ENCODE results near the gene ELMO2.

Gene ELMO2

DNA sequence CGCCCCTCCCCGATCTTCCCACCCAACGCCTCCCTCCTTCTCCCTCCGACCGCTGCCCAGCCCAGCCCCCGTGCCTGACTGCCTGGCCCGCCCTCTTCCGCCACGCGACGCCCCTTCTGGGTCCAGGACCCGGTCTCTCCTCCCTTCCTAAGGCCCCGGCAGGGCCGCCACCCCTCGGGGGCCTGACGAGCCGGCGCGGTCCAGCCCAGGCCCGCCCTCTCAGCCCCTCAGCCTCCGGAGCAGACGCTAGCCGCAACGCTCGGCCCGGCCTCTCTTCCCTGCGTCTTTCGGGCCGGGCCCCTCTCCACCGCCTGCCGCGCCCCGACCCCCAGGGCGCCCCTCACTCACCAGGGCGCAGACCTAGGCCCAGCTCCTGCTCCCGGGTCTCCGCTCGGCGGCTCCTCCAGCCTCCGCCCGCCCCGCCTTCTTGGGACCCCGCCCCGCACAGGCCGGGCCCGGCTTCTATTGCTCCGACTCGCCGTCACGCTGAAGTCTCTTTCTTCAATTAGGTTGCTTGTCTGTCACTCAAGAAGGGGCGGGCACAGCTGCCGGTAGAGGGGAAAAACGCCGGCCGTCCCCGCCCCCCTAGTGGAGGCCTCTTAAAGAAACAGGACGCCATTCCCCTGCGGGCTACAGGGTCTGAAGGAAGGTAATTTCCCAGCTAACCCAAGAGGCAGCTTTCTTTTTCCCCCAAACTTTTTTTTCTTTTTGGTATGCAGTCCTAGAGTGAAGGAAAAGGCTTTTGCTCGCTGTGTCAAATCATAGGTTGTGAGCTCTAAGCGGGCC is at the start of gene ELMO2:
TSS of gene ELMO2 (minus strand) at position 416 of the 786 bp plus-strand sequence. CDS start 12,133 bp downstream, outside the sequence.
- DNase-seq (ENCODE audit: low read depth, low spot score): peak; percentile 99

- no peak for DNase-seq (ENCODE audit: low read depth, low spot score)
Observed at GRCh38 chr20:46455729-46456128, 49.3 kb upstream of the ELMO2 start.

DNA sequence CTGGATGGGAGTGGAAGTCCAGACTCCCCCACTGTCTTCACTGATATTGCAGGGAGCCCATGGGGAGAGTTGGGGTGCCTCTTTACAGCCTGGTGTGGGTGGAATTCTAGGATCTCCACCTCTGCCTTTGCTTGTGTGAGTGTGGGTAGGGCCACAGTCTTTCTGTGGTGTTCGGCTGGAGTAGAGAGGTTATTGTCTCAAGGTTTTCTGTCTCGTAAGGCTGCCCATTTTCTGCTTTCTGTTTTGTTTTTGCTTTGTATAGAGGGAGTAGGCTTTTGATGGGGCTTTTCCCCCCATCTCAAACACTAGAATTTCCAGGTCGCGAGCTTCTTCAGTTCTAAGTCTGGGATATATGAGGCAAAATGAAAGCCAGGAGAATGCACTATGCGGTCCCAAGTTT is 40.4 kb upstream of the ELMO2 start:
- no peak for DNase-seq (ENCODE audit: low read depth, low spot score)

DNA sequence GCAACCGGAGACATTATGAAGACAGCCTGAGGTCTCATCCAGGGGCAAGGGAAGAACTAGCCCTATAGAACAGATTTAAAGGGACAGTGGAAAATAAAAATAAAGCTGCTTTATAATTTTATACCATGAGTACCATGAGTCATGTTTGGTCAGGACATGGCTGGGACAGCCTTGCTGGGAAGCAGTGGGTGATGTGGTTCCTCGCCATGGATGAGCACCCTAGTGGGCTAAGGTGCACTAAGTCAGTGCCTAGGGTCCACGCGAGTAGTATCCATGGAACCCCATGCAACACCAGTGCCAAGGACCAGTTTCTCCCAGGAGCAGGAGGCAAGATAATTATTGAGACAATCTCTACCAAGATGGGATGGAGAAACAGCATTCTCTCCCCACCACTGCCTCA is 33.4 kb upstream of the ELMO2 start:
- DNase-seq (ENCODE audit: low read depth, low spot score): no peak

- peak; percentile 52 for DNase-seq (ENCODE audit: low read depth, low spot score)
Observed at GRCh38 chr20:46438156-46438750, 31.8 kb upstream of the ELMO2 start.

GRCh38 chr20:46435146-46435545 is 28.7 kb upstream of the ELMO2 start:
- DNase-seq (ENCODE audit: low read depth, low spot score): no peak

DNA sequence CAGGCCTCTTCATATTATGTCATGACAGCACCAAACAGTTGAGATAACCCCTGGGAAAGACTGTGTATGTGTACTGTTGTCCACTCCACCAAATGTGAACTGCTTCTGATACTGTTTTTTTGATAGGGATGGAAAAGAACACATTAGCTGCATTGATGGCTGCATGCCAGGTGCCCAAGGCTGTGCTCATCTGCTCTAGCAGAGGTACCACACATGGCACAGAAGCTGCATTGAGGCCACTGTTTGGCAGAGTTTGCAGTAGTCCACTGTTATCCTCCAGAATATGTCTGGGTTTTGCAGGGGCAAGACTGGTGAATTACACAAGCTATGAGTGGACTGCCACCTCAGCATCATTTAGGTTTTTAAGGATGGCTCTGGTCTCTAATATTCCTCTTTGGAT is 28.2 kb upstream of the ELMO2 start:
- DNase-seq (ENCODE audit: low read depth, low spot score): no peak

DNA sequence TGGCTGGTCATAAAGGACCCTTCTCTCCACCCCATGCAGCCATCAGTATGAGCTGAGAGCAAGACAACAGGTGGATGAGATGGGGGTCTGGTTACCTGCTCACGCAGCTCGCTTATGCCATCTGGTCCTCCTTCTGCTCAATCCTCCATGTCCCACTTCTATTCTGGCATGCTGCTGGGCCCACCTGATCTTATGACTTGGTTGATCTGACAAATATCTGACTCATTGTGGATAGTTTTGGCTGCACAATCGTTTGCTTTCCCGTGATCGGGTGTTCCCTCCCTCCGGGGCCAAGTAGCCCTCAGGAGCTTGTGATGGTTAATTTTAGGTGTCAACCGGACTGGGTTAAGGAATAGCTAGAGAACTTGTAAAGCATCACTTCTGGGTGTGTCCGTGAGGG is 26.6 kb upstream of the ELMO2 start:
- no peak for DNase-seq (ENCODE audit: low read depth, low spot score)

DNA sequence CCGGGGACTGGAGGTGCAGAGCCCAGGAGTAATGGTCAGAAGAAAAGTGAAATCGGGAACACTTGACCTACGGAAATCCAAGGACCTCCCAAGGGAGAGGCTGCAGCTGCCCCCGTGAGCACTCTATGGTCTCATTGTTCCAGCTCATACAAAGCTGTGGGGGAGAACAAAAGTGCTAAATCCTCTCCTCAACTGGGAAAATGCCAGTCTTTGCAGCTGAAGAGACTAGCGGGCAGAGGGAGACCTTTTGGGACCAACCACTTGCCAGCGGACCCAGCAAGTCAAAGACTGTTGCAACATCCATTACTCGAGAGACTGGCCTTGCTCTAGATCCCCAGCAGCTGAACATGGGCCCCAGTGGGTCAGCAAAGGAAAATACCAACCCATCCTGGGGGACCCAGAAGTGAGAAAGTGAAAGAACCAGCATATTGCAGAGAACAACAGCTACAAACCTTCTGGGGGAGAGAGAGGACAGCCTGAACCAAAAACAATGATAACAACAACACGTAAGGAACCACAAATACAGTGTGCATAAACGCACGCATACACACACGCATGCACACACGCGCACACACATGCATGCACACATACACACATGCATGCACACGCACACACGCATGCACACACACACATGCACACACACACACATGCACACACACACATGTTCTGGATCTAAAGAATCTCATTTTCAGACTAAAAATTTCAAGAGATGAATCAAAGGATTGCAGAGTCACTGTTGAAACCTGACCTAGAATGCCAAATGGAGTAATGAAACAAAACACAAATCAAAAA is 24.7 kb upstream of the ELMO2 start:
- no peak for DNase-seq (ENCODE audit: low read depth, low spot score)

DNA sequence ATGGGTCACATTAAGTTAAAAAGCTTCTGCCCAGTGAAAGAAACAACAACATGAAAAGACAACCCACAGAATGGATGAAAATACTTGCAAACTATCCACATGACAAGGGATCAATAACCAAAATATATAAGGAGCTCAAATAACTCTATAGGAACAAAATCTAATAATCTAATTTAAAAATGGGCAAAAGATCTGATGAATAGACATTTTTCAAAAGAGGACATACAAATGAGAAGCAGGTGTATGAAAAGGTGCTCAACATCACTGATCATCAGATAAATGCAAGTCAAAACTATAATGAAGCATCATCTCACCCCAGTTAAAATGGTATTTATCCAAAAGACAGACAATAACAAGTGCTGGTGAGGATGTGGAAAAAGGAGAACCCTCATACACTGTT is 21.0 kb upstream of the ELMO2 start:
- no peak for DNase-seq (ENCODE audit: low read depth, low spot score)

GRCh38 chr20:46423882-46424482 is 17.6 kb upstream of the ELMO2 start:
- DNase-seq (ENCODE audit: low read depth, low spot score): no peak

DNA sequence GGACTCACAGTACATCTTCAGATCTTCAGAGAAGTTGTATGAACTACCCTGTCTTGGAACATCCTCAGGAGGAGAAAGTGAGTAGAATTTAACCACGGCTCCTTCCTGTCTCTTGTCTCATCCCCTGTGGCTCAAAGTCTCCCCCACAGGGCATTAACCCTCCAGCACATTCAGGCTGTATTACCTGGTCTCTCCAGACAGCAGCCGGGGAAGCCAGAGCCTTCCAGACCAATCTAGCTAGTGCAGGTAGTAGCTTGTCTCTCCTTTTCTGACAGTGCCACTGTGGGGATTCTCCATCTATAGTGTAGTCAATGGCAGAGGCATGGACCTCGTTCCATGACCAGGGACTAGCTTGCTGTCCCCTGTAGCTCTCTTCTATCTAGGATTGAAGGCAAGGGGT is 16.9 kb upstream of the ELMO2 start:
- no peak for DNase-seq (ENCODE audit: low read depth, low spot score)

DNA sequence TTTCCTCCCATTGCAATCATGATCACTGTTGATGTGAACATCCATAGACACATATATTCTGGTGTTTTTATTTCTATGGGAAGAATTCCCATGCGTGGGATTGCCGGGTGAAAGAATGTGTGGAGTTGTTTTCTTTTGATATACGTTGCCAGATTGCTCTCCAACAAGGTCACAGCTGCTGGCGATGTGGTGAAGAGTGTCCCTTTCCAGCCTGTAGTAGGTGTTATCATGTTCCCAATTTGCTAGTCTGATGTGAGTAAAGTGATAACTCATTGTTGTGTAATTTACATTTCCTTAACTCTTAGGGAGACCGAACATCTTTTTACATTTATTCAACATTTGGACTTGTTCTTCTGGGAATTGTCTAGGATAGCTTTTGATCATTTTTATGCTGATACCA is 14.5 kb upstream of the ELMO2 start:
- no peak for DNase-seq (ENCODE audit: low read depth, low spot score)

- no peak for DNase-seq (ENCODE audit: low read depth, low spot score)
Observed at GRCh38 chr20:46419882-46420281, 13.5 kb upstream of the ELMO2 start.

- DNase-seq (ENCODE audit: low read depth, low spot score): no peak
Observed at GRCh38 chr20:46416839-46417238, 10.4 kb upstream of the ELMO2 start.

DNA sequence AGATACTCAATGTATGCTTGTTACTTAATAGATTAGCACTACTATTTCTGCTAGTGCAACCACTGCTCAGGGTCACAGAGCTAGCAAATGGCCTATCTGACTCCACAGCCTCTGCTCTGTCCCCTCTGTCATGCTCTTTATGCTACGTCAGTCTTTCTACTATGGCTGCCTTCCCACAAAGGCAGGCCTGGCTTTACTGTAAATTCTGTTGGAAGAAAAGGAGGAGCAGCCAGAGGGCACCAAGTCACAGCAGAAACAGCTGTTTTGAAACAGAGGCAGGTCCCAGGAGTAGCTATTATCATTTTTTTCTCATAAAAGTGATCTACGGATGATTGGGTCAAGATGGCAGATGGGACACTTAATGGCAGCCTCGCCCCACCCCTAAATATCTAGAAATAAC is 10.0 kb upstream of the ELMO2 start:
- DNase-seq (ENCODE audit: low read depth, low spot score): no peak

GRCh38 chr20:46415773-46416172 is 9.4 kb upstream of the ELMO2 start:
- DNase-seq (ENCODE audit: low read depth, low spot score): no peak

DNA sequence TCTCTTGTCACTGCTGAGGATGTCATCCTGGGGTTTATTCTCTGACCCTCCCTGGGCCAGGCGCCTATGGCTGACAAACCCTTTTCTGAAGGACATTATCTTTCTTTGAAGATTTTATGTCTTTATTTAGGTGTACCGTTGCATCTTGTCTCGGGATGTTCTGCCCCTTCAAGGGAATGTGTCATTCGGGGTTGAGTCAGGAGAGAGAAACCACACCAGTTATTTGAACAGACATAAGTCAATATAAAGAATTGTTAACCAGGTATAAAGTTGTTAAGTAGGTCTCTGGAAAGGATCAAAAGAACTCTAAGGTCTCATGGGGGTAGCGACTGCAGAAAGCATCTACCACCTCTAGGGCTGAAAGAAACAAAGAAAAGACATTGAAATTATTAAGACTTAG is 8.2 kb upstream of the ELMO2 start:
- no peak for DNase-seq (ENCODE audit: low read depth, low spot score)

DNA sequence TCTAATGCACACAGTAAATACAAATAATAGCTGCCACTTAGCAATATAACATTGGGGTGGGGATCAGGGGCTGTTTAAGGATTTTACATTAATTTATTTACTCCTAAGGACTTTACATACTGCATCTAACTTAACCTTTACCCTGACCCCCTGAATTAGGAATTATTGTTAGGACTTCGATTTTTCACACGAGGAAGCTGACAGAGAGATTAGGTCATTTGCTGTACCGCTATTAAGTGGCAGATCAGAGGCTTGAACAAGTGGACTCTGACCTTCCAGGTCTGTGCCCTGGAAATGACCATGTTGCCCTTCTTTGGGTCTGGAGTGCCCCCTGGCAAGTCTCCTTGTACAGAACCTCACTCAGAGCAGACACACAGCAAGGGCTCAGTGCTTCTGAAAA is 5.2 kb upstream of the ELMO2 start:
- DNase-seq (ENCODE audit: low read depth, low spot score): no peak

DNA sequence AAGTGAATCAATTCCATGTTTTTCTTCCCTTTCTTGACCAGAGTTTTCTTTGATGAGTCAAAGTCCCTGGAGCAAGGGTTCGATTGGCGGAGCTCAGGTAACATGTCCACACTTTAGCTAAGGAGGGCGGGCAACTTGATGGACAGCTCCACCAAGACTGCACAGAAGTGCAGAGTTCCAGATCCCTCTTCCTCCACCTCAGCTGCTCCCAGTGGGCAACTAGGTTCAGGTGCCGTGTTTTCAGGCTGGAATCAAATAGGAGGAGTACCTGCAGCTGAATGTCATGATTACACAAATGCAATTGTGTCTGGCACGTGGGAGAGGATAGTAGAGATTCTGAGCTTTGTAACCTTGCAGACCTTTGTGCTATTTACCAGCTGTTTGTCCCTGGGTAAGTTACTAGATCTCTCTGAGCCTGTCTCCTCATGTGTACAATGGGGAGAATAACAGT is 1.9 kb upstream of the ELMO2 start:
- no peak for DNase-seq (ENCODE audit: low read depth, low spot score)

DNA sequence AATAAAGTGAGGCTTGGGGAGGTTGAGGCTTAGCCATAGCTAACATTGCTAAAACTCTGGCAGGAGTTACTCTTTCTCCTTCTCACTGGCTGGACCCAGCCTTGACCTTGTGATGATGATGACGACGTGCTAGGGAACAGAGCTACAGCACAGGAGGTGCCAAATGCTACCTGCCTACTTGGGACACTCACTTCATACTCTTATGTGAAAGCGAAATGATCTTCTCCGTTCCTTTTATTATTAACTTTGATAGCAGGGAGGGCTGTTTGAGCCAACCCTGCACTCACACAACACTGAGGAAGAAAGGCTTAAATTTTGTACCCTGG is 1.2 kb upstream of the ELMO2 start:
- DNase-seq (ENCODE audit: low read depth, low spot score): no peak

GRCh38 chr20:46406986-46407670 is 713 bp upstream of the ELMO2 start:
- no peak for DNase-seq (ENCODE audit: low read depth, low spot score)
